ENCODE results near the gene SV2A. TPM values are rescaled to one million over a fixed set of nuclear protein-coding genes. Genes with fewer than 3 reads are reported as not detected.
A peak's percentile ranks its signal among the peaks of the same experiment; 100 is the strongest.
"Not testable (repeated sequence)": the region's sequence is repeated elsewhere in the genome, so short reads cannot be mapped to it uniquely, and the experiment has no call there.

The SV2A gene
- total and polyA plus RNA-seq, 8 donors, result 3.3 to 7.9 (median 6.2) TPM

DNA sequence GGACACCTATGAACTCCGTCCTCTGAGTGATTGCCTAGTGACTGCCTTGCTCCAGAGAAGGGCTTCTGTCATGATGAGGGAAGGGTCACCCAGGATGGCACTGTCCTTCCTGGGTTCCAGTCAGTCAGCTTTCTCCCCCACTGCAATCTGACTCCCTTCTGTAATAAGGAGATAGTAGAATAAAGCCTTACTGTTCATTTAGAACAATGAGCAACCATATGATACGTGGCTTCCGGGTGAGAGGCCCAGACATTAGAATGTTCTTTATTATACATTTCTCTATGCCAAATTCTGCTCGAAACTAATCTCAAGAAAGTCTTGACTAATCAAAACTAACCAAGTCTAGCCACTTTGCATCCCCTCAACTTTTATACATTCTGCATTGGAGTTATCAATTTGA, 27.6 kb upstream of the SV2A start:
- intact Hi-C loops (cut with DNase I), result no loop called here
- ATAC-seq, result no peak
- TF ChIP-seq, protein P1, sequence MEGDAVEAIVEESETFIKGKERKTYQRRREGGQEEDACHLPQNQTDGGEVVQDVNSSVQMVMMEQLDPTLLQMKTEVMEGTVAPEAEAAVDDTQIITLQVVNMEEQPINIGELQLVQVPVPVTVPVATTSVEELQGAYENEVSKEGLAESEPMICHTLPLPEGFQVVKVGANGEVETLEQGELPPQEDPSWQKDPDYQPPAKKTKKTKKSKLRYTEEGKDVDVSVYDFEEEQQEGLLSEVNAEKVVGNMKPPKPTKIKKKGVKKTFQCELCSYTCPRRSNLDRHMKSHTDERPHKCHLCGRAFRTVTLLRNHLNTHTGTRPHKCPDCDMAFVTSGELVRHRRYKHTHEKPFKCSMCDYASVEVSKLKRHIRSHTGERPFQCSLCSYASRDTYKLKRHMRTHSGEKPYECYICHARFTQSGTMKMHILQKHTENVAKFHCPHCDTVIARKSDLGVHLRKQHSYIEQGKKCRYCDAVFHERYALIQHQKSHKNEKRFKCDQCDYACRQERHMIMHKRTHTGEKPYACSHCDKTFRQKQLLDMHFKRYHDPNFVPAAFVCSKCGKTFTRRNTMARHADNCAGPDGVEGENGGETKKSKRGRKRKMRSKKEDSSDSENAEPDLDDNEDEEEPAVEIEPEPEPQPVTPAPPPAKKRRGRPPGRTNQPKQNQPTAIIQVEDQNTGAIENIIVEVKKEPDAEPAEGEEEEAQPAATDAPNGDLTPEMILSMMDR (IDR thresholded peaks at IDR 0.05), result no peak

DNA sequence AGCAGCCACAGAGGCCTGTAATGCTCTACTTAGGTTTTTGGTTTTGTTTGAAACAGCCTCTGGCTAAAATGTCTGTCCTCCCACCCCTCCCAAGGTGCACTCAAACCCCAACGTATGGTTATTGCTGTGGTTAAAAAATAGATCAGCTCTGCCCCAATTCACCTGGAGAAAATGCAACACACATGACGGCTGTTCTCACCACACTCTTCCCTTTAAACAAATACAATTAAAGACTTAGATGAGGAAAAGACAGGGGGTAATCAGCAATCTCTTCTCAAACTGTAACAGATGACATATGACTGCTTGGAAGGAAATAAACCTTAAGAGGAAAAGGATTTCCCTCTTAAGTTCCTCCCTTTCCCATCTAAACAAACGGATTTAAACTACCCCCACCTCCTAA, 25.2 kb upstream of the SV2A start:
- Histone ChIP-seq H3K27me3 (no peaks in the 10 kb centered on the region), H3K4me3 (no peak overlapping the region), H3K9me3 (no peaks in the 10 kb centered on the region), H3K4me1 (peaks cover 14 to 40% of the 10 kb centered on the region in 2 donors), H3K27ac (peak overlapping the region in 1 of 2 donors; percentile 48), H3K36me3 (peaks cover 0 to 41% of the 10 kb centered on the region in 2 donors)
- intact Hi-C loops (cut with DNase I), result no loop called here
- ATAC-seq, result no peak
- TF ChIP-seq, protein P1 (IDR thresholded peaks at IDR 0.05), result no peak
- no peak for DNase-seq

More for the DNA sequence above, 27.6 kb upstream of the SV2A start:
- no peaks in the 10 kb centered on the region for H3K27me3 ChIP-seq
- H3K27ac ChIP-seq, result no peak overlapping the region
- no peaks in the 10 kb centered on the region for H3K9me3 ChIP-seq
- no peak overlapping the region for H3K4me3 ChIP-seq
- DNase-seq, result no peak
- peaks cover 0 to 62% of the 10 kb centered on the region in 2 donors for H3K36me3 ChIP-seq
- H3K4me1 ChIP-seq, result peaks cover 0 to 16% of the 10 kb centered on the region in 2 donors

DNA sequence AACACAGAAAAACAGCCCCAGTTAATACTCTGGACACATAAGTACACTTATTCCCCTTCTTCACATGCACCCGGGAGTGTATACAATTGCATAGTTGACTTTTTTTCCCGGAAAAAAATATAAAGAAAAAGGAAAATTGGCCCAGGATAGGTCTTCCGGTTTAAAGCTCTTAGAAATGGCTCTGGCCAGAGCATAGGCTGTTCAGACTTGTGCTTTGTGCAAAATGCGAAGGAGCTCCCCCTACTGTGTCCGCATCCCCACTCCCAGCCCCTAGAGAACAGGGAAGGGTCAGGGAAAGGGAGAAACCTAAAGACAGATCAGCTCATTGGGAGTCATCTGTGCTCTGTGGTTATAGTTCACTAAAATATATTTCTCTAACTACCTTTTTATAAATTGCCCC, 24.6 kb upstream of the SV2A start:
- TF ChIP-seq, protein P1 (IDR thresholded peaks at IDR 0.05), result no peak
- Histone ChIP-seq H3K9me3 (no peaks in the 10 kb centered on the region), H3K4me3 (no peak overlapping the region), H3K27me3 (no peaks in the 10 kb centered on the region), H3K27ac (peak overlapping the region in 1 of 2 donors; percentile 48), H3K4me1 (peaks cover 20 to 46% of the 10 kb centered on the region in 2 donors), H3K36me3 (peaks cover 0 to 35% of the 10 kb centered on the region in 2 donors)
- intact Hi-C loops (cut with DNase I), result no loop called here
- ATAC-seq, result peak; percentile 39
- DNase-seq, result peak in 2 of 4 donors; percentile 39 to 71

DNA sequence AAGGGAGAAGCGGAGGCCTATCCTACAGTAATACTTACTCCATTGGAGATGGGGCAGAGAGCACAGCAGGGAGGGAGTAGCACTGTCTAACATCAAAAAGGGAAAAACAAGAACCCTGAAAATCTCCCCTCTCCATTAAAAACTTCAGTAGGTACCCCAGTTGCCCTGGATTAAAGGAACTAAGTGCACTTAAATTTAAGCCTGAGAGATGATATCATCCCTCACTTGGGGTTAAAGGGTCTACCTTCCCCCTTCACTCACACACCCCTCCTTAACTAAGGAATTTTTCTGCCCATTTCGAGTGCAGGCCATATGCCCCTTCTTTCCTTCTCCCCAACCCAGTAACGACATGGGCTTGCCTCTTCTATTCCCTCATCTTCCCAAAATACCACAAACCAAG, 22.8 kb upstream of the SV2A start:
- H3K27ac ChIP-seq, result no peak overlapping the region
- peaks cover 0 to 17% of the 10 kb centered on the region in 2 donors for H3K36me3 ChIP-seq
- DNase-seq (no peak), ATAC-seq (no peak)
- intact Hi-C loops (cut with DNase I), result no loop called here
- TF ChIP-seq, protein P1 (IDR thresholded peaks at IDR 0.05), result no peak
- H3K9me3 ChIP-seq, result no peaks in the 10 kb centered on the region
- peaks cover 20 to 64% of the 10 kb centered on the region in 2 donors for H3K4me1 ChIP-seq
- H3K27me3 ChIP-seq, result no peaks in the 10 kb centered on the region
- no peak overlapping the region for H3K4me3 ChIP-seq

DNA sequence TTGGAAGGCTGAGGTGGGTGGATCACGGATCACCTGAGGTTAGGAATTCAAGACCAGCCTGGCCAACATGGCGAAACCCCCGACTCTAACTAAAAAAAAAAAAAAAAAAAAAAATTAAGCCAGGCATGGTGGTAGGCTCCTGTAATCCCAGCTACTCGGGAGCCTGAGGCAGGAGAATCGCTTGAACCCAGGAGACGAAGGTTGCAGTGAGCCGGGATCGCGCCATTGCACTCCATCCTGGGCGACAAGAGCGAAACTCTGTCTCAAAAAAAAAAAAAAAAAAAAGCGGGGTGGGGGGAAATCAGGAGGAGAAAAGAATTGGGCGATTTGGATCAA, 21.0 kb upstream of the SV2A start:
- H3K27me3 ChIP-seq; H3K4me3 ChIP-seq; H3K36me3 ChIP-seq; DNase-seq; ATAC-seq; H3K9me3 ChIP-seq; intact Hi-C loops (cut with DNase I): not testable (repeated sequence)
- Histone ChIP-seq H3K4me1 (peaks cover 20 to 65% of the 10 kb centered on the region in 2 donors), H3K27ac (peak overlapping the region; percentile 73 to 87)

DNA sequence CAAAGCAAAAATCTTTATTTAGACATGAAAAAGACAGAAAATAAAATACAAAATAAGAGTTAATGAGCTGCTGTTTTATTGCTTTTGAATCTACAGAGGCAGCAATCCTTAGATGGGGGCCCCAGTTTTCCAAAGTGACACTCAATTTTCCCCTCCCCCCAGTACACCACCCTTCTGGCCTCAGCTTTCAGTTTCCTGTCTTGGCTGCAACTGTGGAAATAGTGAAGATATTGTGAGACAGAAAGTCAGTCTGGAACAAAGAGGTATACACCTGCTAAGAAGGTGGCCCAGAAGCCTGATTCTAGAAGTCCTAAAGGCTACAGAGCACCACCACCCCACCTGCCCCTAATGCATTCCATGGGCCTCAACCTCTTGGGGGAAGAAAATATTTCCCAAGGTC, 20.1 kb upstream of the SV2A start:
- ATAC-seq (peak; percentile 6), DNase-seq (no peak)
- Histone ChIP-seq H3K27me3 (no peaks in the 10 kb centered on the region), H3K4me1 (peaks cover 20 to 62% of the 10 kb centered on the region in 2 donors), H3K9me3 (no peaks in the 10 kb centered on the region), H3K4me3 (peak overlapping the region in 1 of 2 donors; percentile 47), H3K27ac (peak overlapping the region; percentile 45 to 78), H3K36me3 (no peaks in the 10 kb centered on the region)
- TF ChIP-seq, protein P1 (IDR thresholded peaks at IDR 0.05), result no peak
- intact Hi-C loops (cut with DNase I), result no loop called here

All from left lung (tissue), 10 donors.